SK-N-SH treated with all-trans-retinoic acid at 6 μM for 48 hours (cell line): ENCODE data around the gene NFKB1.

Experiments used
- ATAC-seq: fragments of 200-7000 bp; cut with Tn5 transposase; 3 replicates; pipeline ENCODE4 v1.9.1; 2020; ENCODE audit warnings: mild to moderate bottlenecking, moderate library complexity
- ARNTL ChIP-seq: fragments of 450-650 bp; formaldehyde crosslinking; IDR thresholded peaks from 2 replicates; pipeline ENCODE4 v1.5.0; 2020; ENCODE audit warnings: low read depth, mild to moderate bottlenecking, moderate library complexity, borderline replicate concordance
- BACH2 ChIP-seq: fragments of 250-450 bp; sonication (Bioruptor Pico); IDR thresholded peaks from 2 replicates; pipeline ENCODE4 v1.9.0; 2021; ENCODE audit warnings: mild to moderate bottlenecking, borderline replicate concordance
- CREB5 ChIP-seq: fragments of 250-450 bp; sonication (Bioruptor Pico); IDR thresholded peaks from 2 replicates; pipeline ENCODE4 v1.5.1; 2020; ENCODE audit warnings: low read depth, mild to moderate bottlenecking, moderate library complexity
- CSDC2 ChIP-seq: fragments of 250-450 bp; sonication (Bioruptor Pico); IDR thresholded peaks from 2 replicates; pipeline ENCODE4 v1.5.0; 2020; ENCODE audit warnings: mild to moderate bottlenecking, moderate library complexity
- CSRNP3 ChIP-seq: fragments of 250-450 bp; sonication (Bioruptor Pico); IDR thresholded peaks from 2 replicates; pipeline ENCODE4 v1.5.1; 2021; ENCODE audit warnings: mild to moderate bottlenecking, moderate library complexity
- ESRRG ChIP-seq: fragments of 250-450 bp; sonication (Bioruptor Pico); IDR thresholded peaks from 2 replicates; pipeline ENCODE4 v1.6.1; 2021; ENCODE audit warnings: mild to moderate bottlenecking
- GLIS3 ChIP-seq: fragments of 250-450 bp; sonication (Bioruptor Pico); IDR thresholded peaks from 2 replicates; pipeline ENCODE4 v1.5.0; 2020; ENCODE audit warnings: mild to moderate bottlenecking, moderate library complexity
- ISL1 ChIP-seq: fragments of 250-450 bp; sonication (Bioruptor Pico); IDR thresholded peaks from 2 replicates; pipeline ENCODE4 v2.1.2; 2022; ENCODE audit warnings: mild to moderate bottlenecking, moderate library complexity
- OSR1 ChIP-seq: fragments of 250-450 bp; sonication (Bioruptor Pico); IDR thresholded peaks from 2 replicates; pipeline ENCODE4 v1.8.0; 2022; ENCODE audit warnings: moderate library complexity, mild to moderate bottlenecking, inconsistent platforms
- PATZ1 ChIP-seq: fragments of 250-450 bp; sonication (Bioruptor Pico); IDR thresholded peaks from 2 replicates; pipeline ENCODE4 v1.8.0; 2020; ENCODE audit warnings: mild to moderate bottlenecking, moderate library complexity, borderline replicate concordance
- POU6F1 ChIP-seq: fragments of 250-450 bp; sonication (Bioruptor Pico); IDR thresholded peaks from 2 replicates; pipeline ENCODE4 v1.8.0; 2021; ENCODE audit warnings: low read depth, mild to moderate bottlenecking, moderate library complexity, borderline replicate concordance
- PPARA ChIP-seq: fragments of 250-450 bp; sonication (Bioruptor Pico); IDR thresholded peaks from 2 replicates; pipeline ENCODE4 v1.5.0; 2020; ENCODE audit warnings: mild to moderate bottlenecking, borderline replicate concordance
- RARB ChIP-seq: fragments of 250-450 bp; sonication (Bioruptor Pico); IDR thresholded peaks from 2 replicates; pipeline ENCODE4 v1.8.0; 2021; ENCODE audit warnings: mild to moderate bottlenecking, moderate library complexity
- SNAI2 ChIP-seq: fragments of 250-450 bp; sonication (Bioruptor Pico); IDR thresholded peaks from 2 replicates; pipeline ENCODE4 v1.5.0; 2020; ENCODE audit warnings: mild to moderate bottlenecking, moderate library complexity
- TCF4 ChIP-seq: fragments of 250-450 bp; sonication (Bioruptor Pico); IDR thresholded peaks from 2 replicates; pipeline ENCODE4 v1.8.0; 2021; ENCODE audit warnings: mild to moderate bottlenecking, moderate library complexity, borderline replicate concordance
- TOX ChIP-seq: fragments of 250-450 bp; sonication (Bioruptor Pico); IDR thresholded peaks from 2 replicates; pipeline ENCODE4 v1.8.0; 2021; ENCODE audit warnings: mild to moderate bottlenecking, moderate library complexity, borderline replicate concordance
- ZC3H10 ChIP-seq: fragments of 250-450 bp; sonication (Bioruptor Pico); IDR thresholded peaks from 2 replicates; pipeline ENCODE4 v1.5.1; 2021; ENCODE audit warnings: mild to moderate bottlenecking, moderate library complexity
- ZFP3 ChIP-seq: fragments of 250-450 bp; sonication (Bioruptor Pico); IDR thresholded peaks from 2 replicates; pipeline ENCODE4 v1.5.0; 2020; ENCODE audit warnings: mild to moderate bottlenecking, moderate library complexity
- ZFP30 ChIP-seq: fragments of 450-650 bp; formaldehyde crosslinking; IDR thresholded peaks from 2 replicates; pipeline ENCODE4 v1.5.0; 2022; ENCODE audit warnings: mild to moderate bottlenecking, moderate library complexity
- ZNF565 ChIP-seq: fragments of 450-650 bp; formaldehyde crosslinking; conservative IDR thresholded peaks from 2 replicates; pipeline ENCODE4 v1.5.0; 2020; ENCODE audit warnings: low read depth, mild to moderate bottlenecking, moderate library complexity
- ZNF8 ChIP-seq: fragments of 450-650 bp; formaldehyde crosslinking; IDR thresholded peaks from 2 replicates; pipeline ENCODE4 v1.5.0; 2020; ENCODE audit warnings: mild to moderate bottlenecking, moderate library complexity

NFKB1 gene

GRCh38 chr4:102575369-102576129, 74.4 kb downstream of the NFKB1 start:
- ATAC-seq: no peak
- TF ChIP-seq ZFP3 (CRISPR knock-in tag) (no peak), RARB (no peak), PPARA (CRISPR knock-in tag) (no peak), OSR1 (CRISPR knock-in tag) (no peak), ZNF565 (CRISPR knock-in tag) (no peak), POU6F1 (CRISPR knock-in tag) (no peak), TCF4 (CRISPR knock-in tag) (no peak), CSRNP3 (CRISPR knock-in tag) (no peak), CREB5 (CRISPR knock-in tag) (no peak), ZFP30 (CRISPR knock-in tag) (no peak), BACH2 (CRISPR knock-in tag) (no peak), ARNTL (CRISPR knock-in tag) (no peak), TOX (CRISPR knock-in tag) (no peak), CSDC2 (CRISPR knock-in tag) (no peak), SNAI2 (CRISPR knock-in tag) (no peak), PATZ1 (CRISPR knock-in tag) (no peak)

GRCh38 chr4:102578270-102578669, 77.1 kb downstream of the NFKB1 start:
- TF ChIP-seq ZFP30 (CRISPR knock-in tag) (no peak), RARB (no peak), CSDC2 (CRISPR knock-in tag) (no peak), ESRRG (CRISPR knock-in tag) (no peak), ZNF8 (CRISPR knock-in tag) (no peak), TOX (CRISPR knock-in tag) (no peak), GLIS3 (CRISPR knock-in tag) (no peak), CREB5 (CRISPR knock-in tag) (no peak), ZNF565 (CRISPR knock-in tag) (no peak), ZC3H10 (CRISPR knock-in tag) (no peak), ARNTL (CRISPR knock-in tag) (no peak), SNAI2 (CRISPR knock-in tag) (no peak), ISL1 (no peak), ZFP3 (CRISPR knock-in tag) (no peak)
- ATAC-seq: no peak

GRCh38 chr4:102578819-102579218, 77.7 kb downstream of the NFKB1 start:
- no peak for ATAC-seq
- no peak for TF ChIP-seq ZNF8 (CRISPR knock-in tag)
- TF ChIP-seq PPARA (CRISPR knock-in tag): no peak
- TF ChIP-seq, all 23 proteins: peak for 0
